HCT116 (cell line): ENCODE data around the gene IL21R. TPM values are rescaled to one million over a fixed set of nuclear protein-coding genes. Genes with fewer than 3 reads are reported as not detected.
"Not testable (repeated sequence)": the region's sequence is repeated elsewhere in the genome, so short reads cannot be mapped to it uniquely, and the experiment has no call there.

ENCODE experiments used
- ATAC-seq: fragments of 200-7000 bp; cut with Tn5 transposase; 2 replicates; pipeline ENCODE4 v1.9.1; 2020; ENCODE audit warnings: mild to moderate bottlenecking, moderate library complexity
- BruUV-seq: library from RNA; stranded (reverse); fragments of 400-500 nt; replicated peaks from 2 replicates; lab custom pipeline; 2021; lab: Mats Ljungman, UMichigan
- CTCF ChIA-PET: fragments of 300-600 bp; sonication (Branson Sonifier 250); formaldehyde crosslinking; loops from one replicate; lab custom pipeline; 2021; ENCODE audit warnings: antibody characterized with exemption; lab: Charles Lee
- POLR2A ChIA-PET: fragments of 300-600, 350-600 bp; sonication (Branson Sonifier 250); formaldehyde crosslinking; loops from one replicate; lab custom pipeline; 2021; ENCODE audit warnings: antibody characterized with exemption; lab: Charles Lee
- RAD21 ChIA-PET, 2 experiments: fragments of 300-600 bp; sonication (Branson Sonifier 250); formaldehyde crosslinking; loops; one replicate each; lab custom pipeline; 2023; ENCODE audit warnings: low total read pairs in 2 of 2; ENCODE audit not compliant: uncharacterized antibody in 2 of 2, unreplicated experiment in 2 of 2, low non-redundant PET in 1 of 2; lab: Charles Lee
- DNase-seq: peaks from one replicate; pipeline ENCODE4 v3.0.0-alpha.2; 2010; ENCODE audit warnings: low read depth, low spot score
- H2AFZ ChIP-seq: fragments of 200-600 bp; shearing (Covaris generic), sonication (generic); 2 replicates; pipeline ENCODE4 v1.6.1; 2017; ENCODE audit warnings: low read depth, mixed run types, mixed read lengths, antibody characterized with exemption, low read length; ENCODE audit not compliant: poor library complexity, severe bottlenecking
- H3K27ac ChIP-seq: 2 replicates; pipeline ENCODE4 v1.5.1; 2012; ENCODE audit warnings: low read depth, low read length
- H3K27me3 ChIP-seq: fragments of 200-600 bp; sonication (generic); 2 replicates; pipeline ENCODE4 v1.6.1; 2016; ENCODE audit warnings: mixed run types, low read length, mixed read lengths; ENCODE audit not compliant: insufficient read depth
- H3K36me3 ChIP-seq, 2 experiments: fragments of 200-500 bp in 1 of 2; fragments of 200-600 bp in 1 of 2; sonication (Bioruptor generic) in 1 of 2; sonication (generic) in 1 of 2; 2 replicates each; pipeline versions ENCODE4 v1.5.1 to v1.6.1; 2014 to 2016; ENCODE audit warnings: low read length in 2 of 2, inconsistent platforms in 1 of 2, mixed read lengths in 1 of 2, mixed run types in 1 of 2; ENCODE audit not compliant: insufficient read depth in 2 of 2, control insufficient read depth in 1 of 2
- H3K4me1 ChIP-seq, 2 experiments: fragments of 200-600 bp in 1 of 2; sonication (generic) in 1 of 2; 2 replicates each; pipeline versions ENCODE4 v1.5.1 to v1.6.1; 2012 to 2017; ENCODE audit warnings: low read length in 2 of 2, inconsistent platforms in 1 of 2, mild to moderate bottlenecking in 1 of 2, mixed read lengths in 1 of 2, mixed run types in 1 of 2, moderate library complexity in 1 of 2; ENCODE audit not compliant: insufficient read depth in 2 of 2, control insufficient read depth in 1 of 2
- H3K4me2 ChIP-seq: fragments of 200-600 bp; sonication (generic); 2 replicates; pipeline ENCODE4 v1.6.1; 2017; ENCODE audit warnings: mixed run types, low read length, mixed read lengths
- H3K4me3 ChIP-seq, 2 experiments: fragments of 200-600 bp in 1 of 2; sonication (generic) in 1 of 2; replicated peaks in 1 of 2; 2 replicates each; pipeline ENCODE4 v1.5.1; 2011 to 2016; ENCODE audit warnings: low read length in 2 of 2, control low read depth in 1 of 2, low read depth in 1 of 2, mild to moderate bottlenecking in 1 of 2, mixed read lengths in 1 of 2, mixed run types in 1 of 2
- H3K79me2 ChIP-seq: fragments of 200-600 bp; sonication (generic); 2 replicates; pipeline ENCODE4 v1.6.1; 2017; ENCODE audit warnings: mild to moderate bottlenecking, mixed run types, low read length, moderate library complexity, mixed read lengths; ENCODE audit not compliant: insufficient read depth
- H3K9ac ChIP-seq: fragments of 200-600 bp; sonication (generic); 2 replicates; pipeline ENCODE4 v1.6.1; 2016; ENCODE audit warnings: low read length, mixed read lengths
- H3K9me2 ChIP-seq: fragments of 200-600 bp; sonication (generic), shearing (Covaris generic); 2 replicates; pipeline ENCODE4 v1.6.1; 2017; ENCODE audit warnings: mixed run types, mild to moderate bottlenecking, moderate library complexity; ENCODE audit not compliant: insufficient read depth
- H3K9me3 ChIP-seq, 2 experiments: fragments of 200-500 bp in 1 of 2; fragments of 200-600 bp in 1 of 2; sonication (Bioruptor generic) in 1 of 2; sonication (generic) in 1 of 2; 2 replicates each; pipeline ENCODE4 v1.6.1; 2014 to 2017; ENCODE audit warnings: low read length in 2 of 2, mixed read lengths in 2 of 2, inconsistent platforms in 1 of 2, low read depth in 1 of 2, mild to moderate bottlenecking in 1 of 2, mixed run types in 1 of 2, moderate library complexity in 1 of 2; ENCODE audit not compliant: control insufficient read depth in 1 of 2, insufficient read depth in 1 of 2
- H4K20me1 ChIP-seq: fragments of 200-600 bp; sonication (generic), shearing (Covaris generic); 2 replicates; pipeline ENCODE4 v1.6.1; 2017; ENCODE audit warnings: mixed run types, mild to moderate bottlenecking, moderate library complexity; ENCODE audit not compliant: insufficient read depth
- ATF3 ChIP-seq: IDR thresholded peaks from 2 replicates; pipeline ENCODE4 v1.6.1; 2012
- CEBPB ChIP-seq: IDR thresholded peaks from 2 replicates; pipeline ENCODE4 v1.6.1; 2012; ENCODE audit warnings: low read depth
- CTCF ChIP-seq, 3 experiments: fragments of 200-600 bp in 1 of 3; sonication (generic) in 1 of 3; IDR thresholded peaks in 2 of 3; conservative IDR thresholded peaks in 1 of 3; 2 replicates each; pipeline ENCODE4 v1.5.1; 2012 to 2017; ENCODE audit warnings: low read depth in 2 of 3, low read length in 2 of 3, antibody characterized with exemption in 1 of 3, borderline replicate concordance in 1 of 3, control low read depth in 1 of 3, mild to moderate bottlenecking in 1 of 3, mixed read lengths in 1 of 3, mixed run types in 1 of 3, moderate library complexity in 1 of 3; ENCODE audit not compliant: insufficient read depth in 1 of 3
- EGR1 ChIP-seq: IDR thresholded peaks from 2 replicates; pipeline ENCODE4 v1.6.1; 2012; ENCODE audit warnings: low read depth
- EZH2 ChIP-seq: fragments of 200-600 bp; sonication (generic); IDR thresholded peaks from 2 replicates; pipeline ENCODE4 v1.6.1; 2017; ENCODE audit warnings: antibody characterized with exemption, mixed run types
- MAX ChIP-seq: IDR thresholded peaks from 2 replicates; pipeline ENCODE4 v1.6.1; 2012
- POLR2A ChIP-seq: IDR thresholded peaks from 2 replicates; pipeline ENCODE4 v1.7.0; 2011; ENCODE audit warnings: borderline replicate concordance; ENCODE audit not compliant: insufficient read depth, insufficient read length; ENCODE audit errors: extremely low read depth
- POLR2AphosphoS5 ChIP-seq: IDR thresholded peaks from 2 replicates; pipeline ENCODE4 v1.6.1; 2011; ENCODE audit warnings: mild to moderate bottlenecking, low read depth, low read length, moderate library complexity
- REST ChIP-seq: IDR thresholded peaks from 2 replicates; pipeline ENCODE4 v1.6.1; 2012; ENCODE audit warnings: low read depth
- SIN3A ChIP-seq: IDR thresholded peaks from 2 replicates; pipeline ENCODE4 v1.6.1; 2012; ENCODE audit warnings: low read depth
- SP1 ChIP-seq: IDR thresholded peaks from 2 replicates; pipeline ENCODE4 v1.6.1; 2012; ENCODE audit warnings: low read depth
- YY1 ChIP-seq: IDR thresholded peaks from 2 replicates; pipeline ENCODE4 v1.6.1; 2011; ENCODE audit warnings: low read length, low read depth, moderate library complexity, mild to moderate bottlenecking; ENCODE audit not compliant: insufficient replicate concordance; ENCODE audit errors: extremely low read depth
- ZFX ChIP-seq: fragments of 450-650 bp; IDR thresholded peaks from 2 replicates; pipeline ENCODE4 v1.6.1; 2017
- ZNF274 ChIP-seq: fragments of 200-500 bp; sonication (Bioruptor generic); IDR thresholded peaks from 2 replicates; pipeline ENCODE4 v1.6.1; 2014; ENCODE audit warnings: mild to moderate bottlenecking, low read depth, low read length, inconsistent platforms
- intact Hi-C: fragments of 100-400 bp; cut with micrococcal nuclease; formaldehyde crosslinking; loops from 2 replicates; pipeline ENCODE4 v1.10.0; 2022
- total RNA-seq: library from RNA; stranded (reverse); gene quantifications from one replicate; pipeline ENCODE4 v1.2.1, GENCODE V29; 2021; ENCODE audit not compliant: unreplicated experiment

Gene IL21R
- total RNA-seq, 1 experiment from 2014 or later = 1.2 TPM

GRCh38 chr16:27455700-27456099 is 53.7 kb downstream of the IL21R start:
- no peaks in the 10 kb centered on the region for H3K36me3 ChIP-seq
- POLR2A ChIA-PET = no interaction called here
- no peak overlapping the region for H3K27ac ChIP-seq
- H3K9ac ChIP-seq = no peak overlapping the region
- RAD21 ChIA-PET = no interaction called here
- H3K79me2 ChIP-seq = no peaks in the 10 kb centered on the region
- no peak overlapping the region for H3K4me2 ChIP-seq
- no peak for ATAC-seq
- no peaks in the 10 kb centered on the region for H3K27me3 ChIP-seq
- H3K9me2 ChIP-seq = no peaks in the 10 kb centered on the region
- H2AFZ ChIP-seq = no peak overlapping the region
- BruUV-seq = no TSS peak
- no peak overlapping the region for H3K4me3 ChIP-seq
- intact Hi-C loops = loop anchor here (2.0 to 5.0 kb wide), 3 partner anchors 218 to 1617 kb away; no protein-coding TSS in a partner anchor
- no peaks in the 10 kb centered on the region for H4K20me1 ChIP-seq
- TF ChIP-seq REST = no peak
- no peak for TF ChIP-seq POLR2A
- no peak for TF ChIP-seq CEBPB
- no peak for TF ChIP-seq ATF3
- no peak for TF ChIP-seq CTCF (IDR thresholded peaks at IDR 0.05 in 2 of 3, conservative IDR thresholded peaks at IDR 0.05 in 1 of 3; ENCODE audit: borderline replicate concordance in 1 of 3, insufficient read depth in 1 of 3, low read depth in 2 of 3, low read length in 2 of 3)
- no peak for TF ChIP-seq EZH2
- no peak for TF ChIP-seq SIN3A
- no peak for TF ChIP-seq MAX
- TF ChIP-seq ZFX = no peak
- TF ChIP-seq SP1 = no peak
- TF ChIP-seq EGR1 = no peak
- TF ChIP-seq ZNF274 = no peak
- TF ChIP-seq YY1 = no peak
- TF ChIP-seq POLR2AphosphoS5 = no peak
- CTCF ChIA-PET = no interaction called here
- no peaks in the 10 kb centered on the region for H3K4me1 ChIP-seq
- no peak for DNase-seq
- no peaks in the 10 kb centered on the region for H3K9me3 ChIP-seq

GRCh38 chr16:27457605-27457900 is 55.6 kb downstream of the IL21R start:
- POLR2A ChIA-PET, H3K4me2 ChIP-seq, BruUV-seq: not testable (repeated sequence)

More at GRCh38 chr16:27457605-27457900, 55.6 kb downstream of the IL21R start:
- RAD21 ChIA-PET, H4K20me1 ChIP-seq, H3K27me3 ChIP-seq, H3K36me3 ChIP-seq, H3K9me2 ChIP-seq, H3K4me3 ChIP-seq, ATAC-seq, H2AFZ ChIP-seq, DNase-seq, H3K9ac ChIP-seq, CTCF ChIA-PET, H3K9me3 ChIP-seq, H3K79me2 ChIP-seq, H3K4me1 ChIP-seq, H3K27ac ChIP-seq: not testable (repeated sequence)
- intact Hi-C loops = loop anchor here (1.0 to 5.0 kb wide), 4 partner anchors 220 to 1619 kb away; no protein-coding TSS in a partner anchor
